Lung (tissue), 12 donors: Measurements from ENCODE around the gene MBD3. TPM values are rescaled to one million over a fixed set of nuclear protein-coding genes. Genes with fewer than 3 reads are reported as not detected.

Source experiments
- ATAC-seq: fragments of 200-7000 bp; cut with Tn5 transposase; one replicate; pipeline ENCODE4 v1.9.1; 2020; ENCODE audit warnings: moderate number of reproducible peaks; ENCODE audit not compliant: insufficient read depth, low FRiP score
- DNase-seq, 3 donors: peaks; one replicate each; pipeline ENCODE4 v3.0.0-alpha.2; 2013 to 2017
- H3K27ac ChIP-seq, 2 donors: one replicate each; pipeline ENCODE4 v1.5.1; 2013; ENCODE audit warnings: mild to moderate bottlenecking in 2 of 2, moderate library complexity in 2 of 2, control low read depth in 1 of 2, inconsistent platforms in 1 of 2, low read depth in 1 of 2, low read length in 1 of 2
- H3K27me3 ChIP-seq, 3 donors: one replicate each; pipeline ENCODE4 v1.5.1; 2013; ENCODE audit warnings: low read length in 2 of 3; ENCODE audit not compliant: control insufficient read depth in 3 of 3, insufficient read depth in 3 of 3
- H3K36me3 ChIP-seq, 4 donors: one replicate each; pipeline ENCODE4 v1.5.1; 2013; ENCODE audit warnings: low read length in 4 of 4, mild to moderate bottlenecking in 1 of 4, moderate library complexity in 1 of 4; ENCODE audit not compliant: control insufficient read depth in 4 of 4, insufficient read depth in 4 of 4
- H3K4me1 ChIP-seq, 5 donors: one replicate each; pipeline ENCODE4 v1.5.1; 2013; ENCODE audit warnings: low read length in 5 of 5, mild to moderate bottlenecking in 2 of 5, moderate library complexity in 1 of 5; ENCODE audit not compliant: control insufficient read depth in 5 of 5, insufficient read depth in 5 of 5
- H3K4me3 ChIP-seq: one replicate; pipeline ENCODE4 v1.5.1; 2013; ENCODE audit warnings: mild to moderate bottlenecking, control low read depth, moderate library complexity
- H3K9ac ChIP-seq, 2 donors: one replicate each; pipeline ENCODE4 v1.5.1; 2013; ENCODE audit warnings: low read length in 2 of 2, control low read depth in 1 of 2; ENCODE audit not compliant: insufficient read depth in 1 of 2
- H3K9me3 ChIP-seq, 4 donors: one replicate each; pipeline ENCODE4 v1.5.1; 2013; ENCODE audit warnings: low read length in 3 of 4, mild to moderate bottlenecking in 1 of 4, moderate library complexity in 1 of 4; ENCODE audit not compliant: control insufficient read depth in 4 of 4, insufficient read depth in 3 of 4
- WGBS, 2 donors: extraction: QIAGEN DNeasy Blood & Tissue Kit; methylation state at CpG; one replicate each; pipeline ENCODE4 v1.1.7; 2013; 5-methylcytosine and 5-hydroxymethylcytosine counted together
- polyA plus RNA-seq, 2 donors: library from polyadenylated mRNA; stranded (reverse); fragments of 200-250 nt; gene quantifications; one replicate each; pipeline ENCODE4 v1.2.1, GENCODE V29; 2013
- total RNA-seq, 2 donors: library from RNA; depleted of rRNA in 1 of 2; stranded (reverse); fragments of >200 nt in 1 of 2; gene quantifications; one replicate each; pipeline ENCODE4 v1.2.1, GENCODE V29; 2014 to 2021
- TF ChIP-seq, protein P1 (sequence below): IDR thresholded peaks from 2 replicates; pipeline ENCODE4 v1.5.1; 2012; ENCODE audit warnings: mild to moderate bottlenecking; ENCODE audit errors: control extremely low read depth, extremely low read depth
- donor health status: control.
- donor health status: control.
- donor health status: Bipolar disorder and iron deficiency.
- donor health status: healthy.
- donor health status: DM: yes; HTN: yes; CAD: no.

MBD3 gene
- total and polyA plus RNA-seq, 4 donors = 48.1 to 129 (median 88.7) TPM

DNA sequence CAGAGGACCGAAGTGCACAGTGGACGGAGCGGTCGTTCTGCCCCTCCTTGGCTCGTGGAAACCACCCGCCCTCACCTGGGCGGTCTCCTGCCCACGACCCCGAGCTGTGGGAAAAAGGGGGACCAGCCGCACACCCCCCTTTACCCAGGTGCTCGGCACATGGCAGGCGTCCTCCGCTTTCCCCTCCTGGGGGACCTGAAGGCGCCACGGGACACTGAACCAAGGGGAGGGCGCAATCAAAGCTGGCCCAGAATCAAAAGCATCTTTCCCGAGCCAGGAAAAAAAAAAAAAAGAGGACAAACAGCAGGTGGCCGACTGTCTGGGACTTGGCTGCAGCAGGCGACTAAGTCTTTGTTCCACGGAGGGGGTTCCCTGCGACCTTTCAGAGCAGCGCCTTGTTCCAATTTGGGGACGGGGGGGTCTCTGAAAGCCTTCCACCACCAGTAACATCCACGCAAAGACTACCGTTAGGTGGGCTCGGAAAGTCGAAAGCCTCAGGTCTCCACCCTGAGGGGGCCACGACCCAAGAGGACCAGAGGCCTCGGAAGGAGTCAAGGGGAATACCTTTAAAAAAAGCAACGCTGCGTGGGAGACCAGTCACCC is 1.1 kb downstream of the MBD3 start:
- H3K9ac ChIP-seq = peak overlapping the region; percentile 73 to 84
- H3K27ac ChIP-seq = peak overlapping the region; percentile 83 to 99
- H3K36me3 ChIP-seq = peaks cover 0 to 3% (median 0%) of the 10 kb centered on the region in 4 donors
- peaks cover 0 to 12% (median 5%) of the 10 kb centered on the region in 5 donors for H3K4me1 ChIP-seq
- WGBS, 2 donors = 1 to 2% methylated on average over 29 to 31 of the region's 31 CpGs
- no peaks in the 10 kb centered on the region for H3K27me3 ChIP-seq
- DNase-seq (peak in 1 of 3 donors; percentile 17), ATAC-seq (no peak)
- TF ChIP-seq, protein P1, sequence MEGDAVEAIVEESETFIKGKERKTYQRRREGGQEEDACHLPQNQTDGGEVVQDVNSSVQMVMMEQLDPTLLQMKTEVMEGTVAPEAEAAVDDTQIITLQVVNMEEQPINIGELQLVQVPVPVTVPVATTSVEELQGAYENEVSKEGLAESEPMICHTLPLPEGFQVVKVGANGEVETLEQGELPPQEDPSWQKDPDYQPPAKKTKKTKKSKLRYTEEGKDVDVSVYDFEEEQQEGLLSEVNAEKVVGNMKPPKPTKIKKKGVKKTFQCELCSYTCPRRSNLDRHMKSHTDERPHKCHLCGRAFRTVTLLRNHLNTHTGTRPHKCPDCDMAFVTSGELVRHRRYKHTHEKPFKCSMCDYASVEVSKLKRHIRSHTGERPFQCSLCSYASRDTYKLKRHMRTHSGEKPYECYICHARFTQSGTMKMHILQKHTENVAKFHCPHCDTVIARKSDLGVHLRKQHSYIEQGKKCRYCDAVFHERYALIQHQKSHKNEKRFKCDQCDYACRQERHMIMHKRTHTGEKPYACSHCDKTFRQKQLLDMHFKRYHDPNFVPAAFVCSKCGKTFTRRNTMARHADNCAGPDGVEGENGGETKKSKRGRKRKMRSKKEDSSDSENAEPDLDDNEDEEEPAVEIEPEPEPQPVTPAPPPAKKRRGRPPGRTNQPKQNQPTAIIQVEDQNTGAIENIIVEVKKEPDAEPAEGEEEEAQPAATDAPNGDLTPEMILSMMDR = no peak
- no peaks in the 10 kb centered on the region for H3K9me3 ChIP-seq
- H3K4me3 ChIP-seq = peak overlapping the region; percentile 75

GRCh38 chr19:1590641-1591397 is 1.8 kb downstream of the MBD3 start:
- TF ChIP-seq, protein P1 = no peak
- Histone ChIP-seq H3K36me3 (peaks cover 0 to 4% (median 0%) of the 10 kb centered on the region in 4 donors), H3K9ac (peak overlapping the region in 1 of 2 donors; percentile 84), H3K4me1 (peaks cover 0 to 12% (median 5%) of the 10 kb centered on the region in 5 donors), H3K27ac (peak overlapping the region in 1 of 2 donors; percentile 1), H3K4me3 (peak overlapping the region; percentile 75), H3K27me3 (no peaks in the 10 kb centered on the region), H3K9me3 (no peaks in the 10 kb centered on the region)
- WGBS, 2 donors = 15 to 33% methylated on average over 10 of the region's 10 CpGs
- DNase-seq (no peak), ATAC-seq (no peak)

GRCh38 chr19:1587872-1588271 is 4.8 kb downstream of the MBD3 start:
- Histone ChIP-seq H3K4me1 (peaks cover 0 to 12% (median 5%) of the 10 kb centered on the region in 5 donors), H3K36me3 (peaks cover 0 to 14% (median 7%) of the 10 kb centered on the region in 4 donors), H3K4me3 (no peak overlapping the region), H3K9ac (no peak overlapping the region), H3K27me3 (no peaks in the 10 kb centered on the region), H3K9me3 (no peaks in the 10 kb centered on the region), H3K27ac (no peak overlapping the region)
- ATAC-seq = no peak
- WGBS, 2 donors = 69 to 80% methylated on average over 9 of the region's 9 CpGs
- TF ChIP-seq, protein P1 = no peak
- DNase-seq = no peak
